T-cell (primary cell): ENCODE data around the gene RHOG. TPM values are rescaled to one million over a fixed set of nuclear protein-coding genes. Genes with fewer than 3 reads are reported as not detected.

Experiments
- ATAC-seq, 4 experiments: fragments of 200-7000 bp in 3 of 4; fragments of 150-1000 bp in 1 of 4; cut with Tn5 transposase; replicated peaks in 1 of 4; 1 replicate in 3 of 4; 2 replicates in 1 of 4; pipeline ENCODE4 v1.10.0; 2021; ENCODE audit warnings: moderate library complexity in 3 of 4, mild to moderate bottlenecking in 2 of 4, moderate number of reproducible peaks in 1 of 4
- CTCF ChIA-PET, 2 donors: fragments of 300-600 bp; sonication (Branson Sonifier 250); formaldehyde crosslinking; loops; one replicate each; lab custom pipeline; 2022; ENCODE audit warnings: antibody characterized with exemption in 2 of 2; lab: Charles Lee
- POLR2A ChIA-PET, 2 donors: fragments of 300-600 bp; sonication (Branson Sonifier 250); formaldehyde crosslinking; loops; one replicate each; lab custom pipeline; 2022; ENCODE audit warnings: antibody characterized with exemption in 2 of 2; lab: Charles Lee
- DNase-seq, 35 experiments: peaks; one replicate each; pipeline versions ENCODE4 v3.0.0 to v3.0.0-alpha.2; 2013 to 2023
- H3K27ac ChIP-seq: one replicate; pipeline ENCODE4 v1.5.1; 2013; ENCODE audit warnings: low read length
- H3K27me3 ChIP-seq, 2 experiments: replicated peaks in 1 of 2; 1 replicate in 1 of 2; 2 replicates in 1 of 2; pipeline versions ENCODE4 v1.6.1 to v1.7.0; 2013; ENCODE audit warnings: low read length in 1 of 2, mixed read lengths in 1 of 2; ENCODE audit not compliant: control insufficient read depth in 2 of 2, insufficient read depth in 2 of 2; ENCODE audit errors: extremely low read depth in 1 of 2
- H3K36me3 ChIP-seq, 2 donors: 1 replicate in 1 of 2; 2 replicates in 1 of 2; pipeline versions ENCODE4 v1.6.1 to v1.7.0; 2013; ENCODE audit warnings: low read length in 1 of 2; ENCODE audit not compliant: control insufficient read depth in 2 of 2, insufficient read depth in 1 of 2; ENCODE audit errors: extremely low read depth in 1 of 2
- H3K4me1 ChIP-seq, 2 experiments: 1 replicate in 1 of 2; 2 replicates in 1 of 2; pipeline versions ENCODE4 v1.6.1 to v1.7.0; 2013; ENCODE audit warnings: low read length in 2 of 2, mixed read lengths in 1 of 2; ENCODE audit not compliant: insufficient read depth in 2 of 2, control insufficient read depth in 1 of 2; ENCODE audit errors: extremely low read depth in 1 of 2
- H3K4me3 ChIP-seq, 2 donors: 1 replicate in 1 of 2; 2 replicates in 1 of 2; pipeline versions ENCODE4 v1.5.1 to v1.7.0; 2013; ENCODE audit warnings: mild to moderate bottlenecking in 2 of 2, low read length in 1 of 2, moderate library complexity in 1 of 2; ENCODE audit not compliant: control insufficient read depth in 1 of 2; ENCODE audit errors: extremely low read depth in 1 of 2
- H3K9me3 ChIP-seq: 2 replicates; pipeline ENCODE4 v1.7.0; 2013
- H3K27ac Mint-ChIP-seq, 2 donors: one replicate each; pipeline ENCODE4 v1.8.0; 2020 to 2021; ENCODE audit warnings: mild to moderate bottlenecking in 2 of 2, mixed read lengths in 2 of 2
- H3K27me3 Mint-ChIP-seq, 2 donors: one replicate each; pipeline ENCODE4 v1.8.0; 2021 to 2022; ENCODE audit warnings: mixed read lengths in 2 of 2
- H3K36me3 Mint-ChIP-seq: one replicate; pipeline ENCODE4 v1.8.0; 2021; ENCODE audit warnings: mixed read lengths
- H3K4me1 Mint-ChIP-seq, 3 donors: one replicate each; pipeline ENCODE4 v1.8.0; 2020 to 2022; ENCODE audit warnings: mixed read lengths in 3 of 3, mild to moderate bottlenecking in 1 of 3
- H3K4me3 Mint-ChIP-seq, 3 donors: one replicate each; pipeline ENCODE4 v1.8.0; 2020 to 2022; ENCODE audit warnings: mild to moderate bottlenecking in 3 of 3, mixed read lengths in 3 of 3, moderate library complexity in 3 of 3
- H3K9me3 Mint-ChIP-seq, 3 donors: one replicate each; pipeline ENCODE4 v1.8.0; 2020 to 2022; ENCODE audit warnings: mixed read lengths in 3 of 3
- WGBS: methylation state at CpG from one replicate; pipeline ENCODE4 v1.1.5; 2013; ENCODE audit warnings: missing lambda C conversion rate; ENCODE audit not compliant: insufficient coverage; 5-methylcytosine and 5-hydroxymethylcytosine counted together
- total RNA-seq, 35 experiments: library from RNA in 6 of 35; stranded (reverse) in 6 of 35; fragments of 120-200 nt in 1 of 35; gene quantifications; one replicate each; pipeline versions ENCODE4 v1.2.1 to v1.2.4 and lab custom pipeline; 2013 to 2026

Gene RHOG
- total RNA-seq, 5 donors from 2014 or later (not counting 1 experiment from before 2014, with no cell fraction given) = 88.1 to 108 (median 106) TPM

DNA sequence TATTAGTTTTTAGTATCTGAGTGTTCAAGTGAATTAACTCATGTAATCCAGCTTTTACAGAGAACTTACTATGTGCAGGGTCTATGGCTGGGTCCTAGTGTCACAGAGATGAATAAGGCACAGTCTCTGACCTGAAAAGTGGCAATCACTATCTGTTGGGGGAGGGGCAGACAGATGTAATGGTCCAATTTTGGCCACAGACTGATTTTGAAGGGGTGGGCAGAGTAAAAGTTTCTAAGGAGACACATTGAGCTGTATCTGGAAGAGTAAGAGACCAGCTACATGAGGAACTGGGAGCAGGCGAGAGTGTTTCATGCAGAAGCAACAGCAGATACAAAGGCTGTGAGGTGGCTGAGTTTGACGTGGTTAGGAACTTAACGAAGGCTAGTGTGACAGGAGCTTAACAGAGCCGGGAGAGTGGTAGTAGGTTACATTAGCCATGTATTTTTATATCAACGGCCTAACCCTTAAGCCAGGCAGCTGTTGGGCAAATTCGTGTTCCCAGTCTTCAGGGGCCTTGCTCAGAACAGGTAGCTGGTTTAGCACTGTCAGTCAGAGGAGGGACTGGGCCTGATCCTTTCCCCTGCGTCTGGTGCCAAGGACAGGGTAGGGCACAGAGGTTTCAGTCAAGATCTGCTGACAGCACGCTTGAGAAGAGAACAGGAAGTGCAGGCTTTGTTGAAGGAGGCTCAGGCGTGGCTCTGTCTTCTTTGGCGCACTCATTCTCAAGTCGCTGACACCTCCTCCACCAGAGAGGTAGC, 13.3 kb upstream of the RHOG start:
- Mint-ChIP-seq H3K4me1 (peaks cover 54 to 69% (median 62%) of the 10 kb centered on the region in 3 donors), H3K4me3 (peak overlapping the region; percentile 87 to 99 (median 88)), H3K9me3 (no peaks in the 10 kb centered on the region), H3K36me3 (peaks cover 2% of the 10 kb centered on the region), H3K27ac (peak overlapping the region; percentile 99), H3K27me3 (no peaks in the 10 kb centered on the region)
- ChIA-PET POLR2A (interaction anchor here (0.5 to 4.8 kb wide), 19 partner anchors 10 to 242 kb away, joined by 3 to 58 read pairs (median 4); partner anchors contain the start of gene RHOG (in 2 of the 2)), CTCF (interaction anchor here (0.5 to 9.2 kb wide), 48 partner anchors 8 to 243 kb away, joined by 3 to 248 read pairs (median 5); partner anchors contain the start of genes RHOG (in 2 of the 2) and PGAP2 (in 1 of the 2))
- H3K9me3 ChIP-seq = no peaks in the 10 kb centered on the region
- no peaks in the 10 kb centered on the region for H3K36me3 ChIP-seq
- peak overlapping the region; percentile 96 for H3K27ac ChIP-seq
- WGBS = 3% methylated on average over 5 of the region's 11 CpGs
- peak overlapping the region; percentile 85 to 94 for H3K4me3 ChIP-seq
- peak; percentile 66 to 71 (median 70) for ATAC-seq
- no peaks in the 10 kb centered on the region for H3K27me3 ChIP-seq
- peaks cover 44 to 52% of the 10 kb centered on the region in 2 experiments for H3K4me1 ChIP-seq
- DNase-seq = peak; percentile 56 to 88 (median 74)

DNA sequence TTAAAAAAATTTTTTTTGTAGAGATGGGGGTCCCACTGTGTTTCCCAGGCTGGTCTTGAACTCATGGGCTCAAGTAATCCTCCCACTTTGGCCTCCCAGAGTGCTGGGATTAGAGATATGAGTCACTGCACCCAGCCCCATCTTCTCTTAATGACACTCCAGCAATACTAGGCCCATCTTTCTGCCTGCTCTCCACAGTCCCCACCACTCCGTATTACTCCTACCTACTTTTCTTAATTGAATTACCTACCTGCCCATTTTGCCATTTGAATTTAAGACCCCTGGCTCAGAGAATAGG, 12.7 kb upstream of the RHOG start:
- Mint-ChIP-seq H3K4me1 (peaks cover 51 to 67% (median 60%) of the 10 kb centered on the region in 3 donors), H3K4me3 (peak overlapping the region in 1 of 3 donors; percentile 99), H3K27me3 (no peaks in the 10 kb centered on the region), H3K27ac (peak overlapping the region; percentile 99), H3K9me3 (no peaks in the 10 kb centered on the region), H3K36me3 (peaks cover 2% of the 10 kb centered on the region)
- no CpG with 5 or more reads among the region's 1 CpG for WGBS
- no peaks in the 10 kb centered on the region for H3K27me3 ChIP-seq
- H3K36me3 ChIP-seq = no peaks in the 10 kb centered on the region
- no peaks in the 10 kb centered on the region for H3K9me3 ChIP-seq
- no peak for ATAC-seq
- no peak overlapping the region for H3K4me3 ChIP-seq
- peaks cover 38 to 47% of the 10 kb centered on the region in 2 experiments for H3K4me1 ChIP-seq
- POLR2A ChIA-PET = interaction anchor here (0.6 to 4.8 kb wide), 6 partner anchors 9 to 219 kb away, joined by 4 to 58 read pairs (median 5); partner anchors contain the start of gene RHOG (in 1 of the 2)
- DNase-seq = no peak
- CTCF ChIA-PET = interaction anchor here (0.6 to 9.2 kb wide), 13 partner anchors 8 to 240 kb away, joined by 3 to 248 read pairs (median 9); partner anchors contain the start of gene RHOG (in 2 of the 2)
- peak overlapping the region; percentile 96 for H3K27ac ChIP-seq

DNA sequence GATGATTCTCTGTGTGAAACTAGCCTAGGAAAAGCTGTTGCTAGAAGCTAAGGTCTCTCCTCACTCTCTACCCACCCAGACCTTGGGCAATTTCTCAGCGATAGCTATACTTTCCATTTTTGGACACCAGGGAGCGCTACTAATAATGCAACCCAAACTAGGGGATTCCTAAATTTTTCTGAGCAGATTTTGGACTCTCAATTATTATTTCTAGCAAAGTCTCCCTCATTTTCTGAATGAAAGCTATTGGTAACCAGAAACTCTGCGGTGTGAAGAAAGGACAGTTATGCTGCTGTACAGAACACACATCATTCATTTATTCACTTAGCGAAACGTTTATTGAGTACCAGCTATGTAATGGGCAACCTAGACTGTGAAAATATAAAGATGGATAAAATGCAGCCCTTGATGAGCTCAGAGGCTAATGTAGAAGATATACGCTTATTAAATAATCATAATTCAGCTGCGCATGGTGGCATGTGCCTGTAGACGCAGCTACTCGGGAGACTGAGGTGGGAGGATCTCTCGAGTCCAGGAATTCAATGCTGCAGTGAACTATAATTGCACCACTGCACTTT, 8.6 kb upstream of the RHOG start:
- no peak overlapping the region for H3K4me3 Mint-ChIP-seq
- no peak overlapping the region for H3K27ac ChIP-seq
- no peaks in the 10 kb centered on the region for H3K36me3 ChIP-seq
- CTCF ChIA-PET = interaction anchor here (0.5 to 9.2 kb wide), 52 partner anchors 8 to 252 kb away, joined by 3 to 248 read pairs (median 5); partner anchors contain the start of genes PGAP2 (in 1 of the 2) and RHOG (in 1 of the 2)
- no peaks in the 10 kb centered on the region for H3K27me3 Mint-ChIP-seq
- WGBS = 42% methylated on average over 2 of the region's 10 CpGs
- POLR2A ChIA-PET = interaction anchor here (0.6 to 1.6 kb wide), 3 partner anchors 9 to 217 kb away, joined by 4 to 9 read pairs (median 5); no protein-coding TSS in a partner anchor
- H3K9me3 Mint-ChIP-seq = no peaks in the 10 kb centered on the region
- peaks cover 41 to 58% (median 42%) of the 10 kb centered on the region in 3 donors for H3K4me1 Mint-ChIP-seq
- DNase-seq (peak in 16 of 35 experiments; percentile 31 to 82 (median 46)), ATAC-seq (peak; percentile 49 to 68 (median 64))
- peaks cover 25 to 37% of the 10 kb centered on the region in 2 experiments for H3K4me1 ChIP-seq
- no peaks in the 10 kb centered on the region for H3K9me3 ChIP-seq
- H3K27me3 ChIP-seq = no peaks in the 10 kb centered on the region
- peak overlapping the region; percentile 19 to 23 for H3K27ac Mint-ChIP-seq
- no peak overlapping the region for H3K4me3 ChIP-seq
- H3K36me3 Mint-ChIP-seq = no peaks in the 10 kb centered on the region

DNA sequence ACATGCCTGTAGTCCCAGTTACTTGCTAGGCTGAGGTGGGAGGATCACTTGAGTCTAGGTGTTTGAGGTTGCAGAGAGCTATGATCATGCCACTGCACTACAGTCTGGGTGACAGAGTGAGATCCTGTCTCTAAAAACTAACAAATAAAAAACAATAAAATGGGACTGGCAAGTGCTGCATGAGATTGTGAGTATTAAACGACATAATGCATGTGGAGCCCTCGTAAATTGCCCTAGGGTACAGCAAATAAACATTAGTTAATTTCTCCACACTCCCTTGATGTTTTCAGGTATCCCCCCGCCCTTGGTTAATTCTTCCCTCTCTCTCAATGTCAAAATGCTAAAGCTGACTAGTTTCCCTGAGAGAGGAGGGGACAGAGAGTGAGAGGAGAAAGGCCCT, 4.9 kb upstream of the RHOG start:
- H3K9me3 ChIP-seq = no peaks in the 10 kb centered on the region
- peaks cover 13 to 25% of the 10 kb centered on the region in 2 experiments for H3K4me1 ChIP-seq
- H3K4me3 ChIP-seq = no peak overlapping the region
- Mint-ChIP-seq H3K27me3 (no peaks in the 10 kb centered on the region), H3K4me1 (peaks cover 32 to 37% (median 34%) of the 10 kb centered on the region in 3 donors), H3K4me3 (no peak overlapping the region), H3K36me3 (no peaks in the 10 kb centered on the region), H3K27ac (no peak overlapping the region), H3K9me3 (no peaks in the 10 kb centered on the region)
- CTCF ChIA-PET = interaction anchor here in 1 of 2 donors (1.2 to 2.6 kb wide), 2 partner anchors 9 to 227 kb away, joined by 6 to 13 read pairs; partner anchors contain the start of gene STIM1
- no peak overlapping the region for H3K27ac ChIP-seq
- no peaks in the 10 kb centered on the region for H3K36me3 ChIP-seq
- no peak for ATAC-seq
- H3K27me3 ChIP-seq = no peaks in the 10 kb centered on the region
- no CpG with 5 or more reads among the region's 3 CpGs for WGBS
- POLR2A ChIA-PET = no interaction called here
- DNase-seq = no peak

DNA sequence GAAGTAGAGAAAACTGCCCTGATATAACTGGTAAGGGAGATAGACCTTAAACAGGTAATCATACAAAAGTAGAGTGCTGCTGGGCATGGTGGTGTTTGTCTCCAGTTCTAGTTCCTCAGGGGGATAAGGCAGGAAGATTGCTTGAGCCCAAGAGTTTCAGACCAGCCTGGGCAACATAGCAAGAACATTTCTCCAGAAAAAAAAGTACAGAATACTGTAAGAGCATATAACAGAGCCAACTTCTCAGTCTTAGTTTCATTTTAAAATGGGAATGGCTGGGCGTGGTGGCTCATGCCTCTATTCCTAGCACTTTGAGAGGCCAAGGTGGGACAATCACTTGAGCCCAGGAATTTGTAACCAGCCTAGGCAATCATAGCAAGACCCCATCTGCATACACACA, 4.5 kb upstream of the RHOG start:
- Mint-ChIP-seq H3K4me1 (peaks cover 32 to 36% (median 34%) of the 10 kb centered on the region in 3 donors), H3K9me3 (no peaks in the 10 kb centered on the region), H3K27ac (no peak overlapping the region), H3K4me3 (no peak overlapping the region), H3K27me3 (no peaks in the 10 kb centered on the region), H3K36me3 (no peaks in the 10 kb centered on the region)
- H3K9me3 ChIP-seq = no peaks in the 10 kb centered on the region
- DNase-seq = no peak
- ATAC-seq = no peak
- H3K27ac ChIP-seq = no peak overlapping the region
- peaks cover 13 to 25% of the 10 kb centered on the region in 2 experiments for H3K4me1 ChIP-seq
- ChIA-PET POLR2A (interaction anchor here in 1 of 2 donors (0.5 kb wide), 1 partner anchor 60 kb away, joined by 4 read pairs; no protein-coding TSS in a partner anchor), CTCF (interaction anchor here (1.2 to 2.6 kb wide), 4 partner anchors 9 to 227 kb away, joined by 5 to 13 read pairs (median 6); partner anchors contain the start of gene STIM1 (in 1 of the 2))
- WGBS = no CpG with 5 or more reads among the region's 1 CpG
- no peaks in the 10 kb centered on the region for H3K27me3 ChIP-seq
- H3K4me3 ChIP-seq = no peak overlapping the region
- H3K36me3 ChIP-seq = no peaks in the 10 kb centered on the region

DNA sequence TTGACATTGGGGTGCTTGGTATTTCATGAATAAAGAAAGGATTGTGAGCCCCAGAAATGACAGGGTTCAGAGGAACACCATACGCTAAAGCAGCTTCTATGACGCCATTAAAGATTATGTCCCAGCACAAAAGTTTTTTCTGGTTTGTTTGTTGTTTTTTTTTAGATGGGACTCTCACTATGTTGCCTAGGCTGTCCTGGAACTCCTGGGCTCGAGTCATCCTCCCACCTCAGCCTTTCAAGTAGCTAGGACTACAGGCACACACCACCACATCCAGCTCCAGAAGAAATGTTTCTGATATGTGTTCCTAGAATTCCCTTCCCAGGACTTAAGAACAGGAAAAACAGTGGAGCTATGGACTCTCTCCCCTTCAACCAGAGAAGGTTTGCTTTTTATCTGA, 2.6 kb upstream of the RHOG start:
- H3K4me1 ChIP-seq = peaks cover 28 to 32% of the 10 kb centered on the region in 2 experiments
- no peak overlapping the region for H3K4me3 ChIP-seq
- H3K36me3 ChIP-seq = peaks cover 0 to 5% of the 10 kb centered on the region in 2 donors
- no peak for DNase-seq
- WGBS = 100% methylated on average over 2 of the region's 3 CpGs
- peaks cover 41 to 45% (median 41%) of the 10 kb centered on the region in 3 donors for H3K4me1 Mint-ChIP-seq
- CTCF ChIA-PET = interaction anchor here in 1 of 2 donors (1.9 to 9.9 kb wide), 2 partner anchors 9 to 229 kb away, joined by 6 to 248 read pairs; partner anchors contain the start of gene STIM1
- no peak overlapping the region for H3K4me3 Mint-ChIP-seq
- no peaks in the 10 kb centered on the region for H3K27me3 ChIP-seq
- POLR2A ChIA-PET = interaction anchor here (0.7 to 1.4 kb wide), 3 partner anchors 11 to 230 kb away, joined by 3 to 5 read pairs (median 4); no protein-coding TSS in a partner anchor
- peaks cover 6% of the 10 kb centered on the region for H3K36me3 Mint-ChIP-seq
- H3K27me3 Mint-ChIP-seq = no peaks in the 10 kb centered on the region
- no peak overlapping the region for H3K27ac ChIP-seq
- no peaks in the 10 kb centered on the region for H3K9me3 ChIP-seq
- H3K27ac Mint-ChIP-seq = peak overlapping the region; percentile 49 to 66
- ATAC-seq = no peak
- no peaks in the 10 kb centered on the region for H3K9me3 Mint-ChIP-seq
